KOPT-K1 (cell line): Measurements from ENCODE around the gene C5orf24.
"Not testable (repeated sequence)": the region's sequence is repeated elsewhere in the genome, so short reads cannot be mapped to it uniquely, and the experiment has no call there.

Experiments used
- H3K27ac ChIP-seq: fragments of 200-600 bp; sonication (generic); 2 replicates; pipeline ENCODE4 v1.5.1; 2016; ENCODE audit warnings: antibody characterized with exemption, mild to moderate bottlenecking, low read depth, low read length; ENCODE audit not compliant: poor library complexity, severe bottlenecking
- H3K36me3 ChIP-seq: fragments of 200-600 bp; sonication (generic); 2 replicates; pipeline ENCODE4 v1.5.1; 2017; ENCODE audit warnings: antibody characterized with exemption, mild to moderate bottlenecking, low read length, moderate library complexity; ENCODE audit not compliant: insufficient read depth
- H3K9me3 ChIP-seq: fragments of 200-600 bp; sonication (generic); 2 replicates; pipeline ENCODE4 v1.5.1; 2017; ENCODE audit warnings: antibody characterized with exemption, low read length, mild to moderate bottlenecking; ENCODE audit not compliant: insufficient read depth, poor library complexity, severe bottlenecking

The C5orf24 gene

DNA sequence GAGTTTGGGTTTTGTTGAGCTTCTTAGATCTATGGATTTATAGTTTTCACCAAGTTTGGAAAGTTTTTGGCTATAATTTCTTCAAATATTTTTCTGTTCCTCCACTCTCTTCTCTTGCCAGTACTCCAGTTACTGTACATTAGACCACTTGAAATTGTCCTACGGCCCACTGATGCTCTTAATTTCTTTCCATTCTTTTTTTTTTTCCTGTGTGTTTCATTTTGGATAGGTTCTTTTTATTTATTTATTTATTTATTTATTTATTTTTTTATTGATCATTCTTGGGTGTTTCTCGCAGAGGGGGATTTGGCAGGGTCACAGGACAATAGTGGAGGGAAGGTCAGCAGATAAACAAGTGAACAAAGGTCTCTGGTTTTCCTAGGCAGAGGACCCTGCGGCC is 35.2 kb downstream of the C5orf24 start:
- not testable (repeated sequence) for H3K36me3 ChIP-seq, H3K27ac ChIP-seq, H3K9me3 ChIP-seq

DNA sequence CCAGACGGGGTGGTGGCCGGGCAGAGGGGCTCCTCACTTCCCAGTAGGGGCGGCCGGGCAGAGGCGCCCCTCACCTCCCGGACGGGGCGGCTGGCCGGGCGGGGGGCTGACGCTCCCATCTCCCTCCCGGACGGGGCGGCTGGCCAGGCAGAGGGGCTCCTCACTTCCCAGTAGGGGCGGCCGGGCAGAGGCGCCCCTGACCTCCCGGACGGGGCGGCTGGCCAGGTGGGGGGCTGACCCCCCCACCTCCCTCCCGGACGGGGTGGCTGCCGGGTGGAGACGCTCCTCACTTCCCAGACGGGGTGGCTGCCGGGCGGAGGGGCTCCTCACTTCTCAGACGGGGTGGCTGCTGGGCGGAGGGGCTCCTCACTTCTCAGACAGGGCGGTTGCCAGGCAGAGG is 35.9 kb downstream of the C5orf24 start:
- not testable (repeated sequence) for H3K27ac ChIP-seq, H3K9me3 ChIP-seq, H3K36me3 ChIP-seq

DNA sequence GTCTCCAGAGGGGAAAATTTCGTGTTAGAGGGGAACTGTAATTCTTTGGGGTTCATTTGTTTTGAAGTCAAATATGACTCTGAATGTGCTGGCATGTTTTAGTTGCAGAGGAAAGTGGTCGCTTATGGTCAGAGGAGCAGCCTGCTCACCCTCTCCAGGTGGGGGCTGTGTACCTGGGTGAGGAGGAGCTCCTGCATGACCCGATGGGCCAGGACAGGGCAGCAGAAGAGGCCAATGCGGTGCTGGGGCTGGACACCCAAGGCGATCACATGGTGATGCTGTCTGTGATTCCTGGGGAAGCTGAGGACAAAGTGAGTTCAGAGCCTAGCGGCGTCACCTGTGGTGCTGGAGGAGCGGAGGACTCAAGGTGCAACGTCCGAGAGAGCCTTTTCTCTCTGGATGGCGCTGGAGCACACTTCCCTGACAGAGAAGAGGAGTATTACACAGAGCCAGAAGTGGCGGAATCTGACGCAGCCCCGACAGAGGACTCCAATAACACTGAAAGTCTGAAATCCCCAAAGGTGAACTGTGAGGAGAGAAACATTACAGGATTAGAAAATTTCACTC is 41.9 kb downstream of the C5orf24 start:
- Histone ChIP-seq H3K27ac (no peak overlapping the region), H3K9me3 (no peaks in the 10 kb centered on the region), H3K36me3 (peaks cover 41% of the 10 kb centered on the region)

GRCh38 chr5:134889335-134889734 is 43.6 kb downstream of the C5orf24 start:
- H3K27ac ChIP-seq = no peak overlapping the region
- peaks cover 53% of the 10 kb centered on the region for H3K36me3 ChIP-seq
- no peaks in the 10 kb centered on the region for H3K9me3 ChIP-seq

- Histone ChIP-seq H3K9me3 (no peaks in the 10 kb centered on the region), H3K36me3 (peaks cover 74% of the 10 kb centered on the region), H3K27ac (no peak overlapping the region)
Measured at GRCh38 chr5:134891473-134891872, 45.7 kb downstream of the C5orf24 start.

DNA sequence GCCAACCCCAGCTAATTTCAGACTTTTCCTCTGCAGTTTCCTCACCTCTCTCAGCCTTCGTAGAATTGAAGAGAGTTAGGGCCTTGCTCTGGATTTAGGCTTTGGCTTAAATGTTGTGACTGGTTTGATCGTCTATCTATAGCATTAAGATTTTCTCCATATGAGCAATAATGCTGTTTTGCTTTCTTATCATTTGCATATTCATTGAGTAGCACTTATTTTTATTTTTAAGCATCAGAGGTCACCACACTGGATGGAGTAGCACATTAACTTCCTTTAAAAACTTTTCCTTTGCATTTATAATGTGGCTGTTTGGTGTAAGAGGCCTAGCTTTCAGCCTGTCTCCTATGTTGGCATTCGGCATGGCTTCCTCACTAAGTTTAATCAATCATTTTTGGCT is 46.5 kb downstream of the C5orf24 start:
- no peak overlapping the region for H3K27ac ChIP-seq
- peaks cover 78% of the 10 kb centered on the region for H3K36me3 ChIP-seq
- H3K9me3 ChIP-seq = no peaks in the 10 kb centered on the region

DNA sequence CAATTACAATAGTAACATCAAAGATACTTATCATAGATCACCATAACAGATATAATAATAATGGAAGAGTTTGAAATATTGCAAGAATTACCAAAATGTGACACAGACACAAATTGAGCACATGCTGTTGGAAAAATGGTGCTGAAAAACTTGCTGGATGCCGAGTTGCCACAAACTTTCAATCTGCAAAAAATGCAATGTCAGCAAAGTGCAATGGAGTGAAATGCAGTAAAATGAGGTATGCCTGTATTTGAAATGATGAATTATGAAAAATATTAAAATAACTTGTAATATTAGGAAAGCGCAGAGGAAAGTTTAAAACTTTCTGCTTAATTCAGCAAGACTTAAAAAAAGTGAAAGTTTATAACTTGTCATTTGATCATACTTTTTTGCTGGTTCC is 47.2 kb downstream of the C5orf24 start:
- Histone ChIP-seq H3K9me3 (no peaks in the 10 kb centered on the region), H3K36me3 (peaks cover 80% of the 10 kb centered on the region), H3K27ac (no peak overlapping the region)

DNA sequence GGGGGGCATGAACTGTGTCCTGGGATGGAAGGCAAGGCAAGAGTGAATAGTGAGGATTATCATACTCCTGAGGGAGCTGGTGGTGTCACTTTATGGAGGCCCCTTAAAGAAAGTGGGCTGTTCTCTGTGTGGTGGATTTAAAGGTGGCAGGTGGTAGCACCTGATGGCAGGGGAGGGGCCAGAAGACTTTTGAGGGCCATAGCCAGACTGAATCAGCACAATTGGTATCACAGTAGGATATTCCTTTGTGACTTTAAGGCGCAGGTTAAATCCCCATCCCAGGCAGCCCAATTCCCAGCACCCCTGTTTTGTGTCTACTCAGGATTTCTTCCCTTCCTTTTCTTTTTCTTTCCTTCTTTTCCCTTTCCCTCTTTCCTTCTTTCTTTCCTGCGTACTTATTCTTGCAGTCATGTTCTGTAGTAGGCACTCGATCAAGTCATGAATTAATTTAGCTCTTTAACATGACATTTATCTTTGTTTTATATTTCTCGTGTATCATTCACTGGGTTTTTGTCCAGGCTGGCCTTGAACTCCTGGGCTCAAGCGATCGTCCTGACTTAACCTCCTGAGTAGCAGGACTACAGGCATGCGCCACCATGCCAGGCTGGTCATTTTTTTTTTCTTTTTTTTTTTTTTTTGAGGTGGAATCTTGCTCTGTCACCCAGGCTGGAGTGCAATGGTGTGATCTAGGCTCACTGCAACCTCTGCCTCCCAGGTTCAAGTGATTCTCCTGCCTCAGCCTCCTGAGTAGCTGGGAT is 48.2 kb downstream of the C5orf24 start:
- H3K27ac ChIP-seq = no peak overlapping the region
- H3K36me3 ChIP-seq = peaks cover 80% of the 10 kb centered on the region
- no peaks in the 10 kb centered on the region for H3K9me3 ChIP-seq

- no peaks in the 10 kb centered on the region for H3K9me3 ChIP-seq
- no peak overlapping the region for H3K27ac ChIP-seq
- H3K36me3 ChIP-seq = peaks cover 41% of the 10 kb centered on the region
Measured at GRCh38 chr5:134902071-134902801, 56.5 kb downstream of the C5orf24 start.

- Histone ChIP-seq H3K27ac (peak within 1 kb of the TSS; percentile 88), H3K36me3 (peaks cover 25% of the 10 kb centered on the region), H3K9me3 (no peaks in the 10 kb centered on the region)
Measured at GRCh38 chr5:134904610-134905245, 59.0 kb downstream of the C5orf24 start, which contains the start of gene PCBD2. TSS of gene PCBD2 (plus strand) at chr5:134905131. CDS start at chr5:134905140, 9 bp downstream.

DNA sequence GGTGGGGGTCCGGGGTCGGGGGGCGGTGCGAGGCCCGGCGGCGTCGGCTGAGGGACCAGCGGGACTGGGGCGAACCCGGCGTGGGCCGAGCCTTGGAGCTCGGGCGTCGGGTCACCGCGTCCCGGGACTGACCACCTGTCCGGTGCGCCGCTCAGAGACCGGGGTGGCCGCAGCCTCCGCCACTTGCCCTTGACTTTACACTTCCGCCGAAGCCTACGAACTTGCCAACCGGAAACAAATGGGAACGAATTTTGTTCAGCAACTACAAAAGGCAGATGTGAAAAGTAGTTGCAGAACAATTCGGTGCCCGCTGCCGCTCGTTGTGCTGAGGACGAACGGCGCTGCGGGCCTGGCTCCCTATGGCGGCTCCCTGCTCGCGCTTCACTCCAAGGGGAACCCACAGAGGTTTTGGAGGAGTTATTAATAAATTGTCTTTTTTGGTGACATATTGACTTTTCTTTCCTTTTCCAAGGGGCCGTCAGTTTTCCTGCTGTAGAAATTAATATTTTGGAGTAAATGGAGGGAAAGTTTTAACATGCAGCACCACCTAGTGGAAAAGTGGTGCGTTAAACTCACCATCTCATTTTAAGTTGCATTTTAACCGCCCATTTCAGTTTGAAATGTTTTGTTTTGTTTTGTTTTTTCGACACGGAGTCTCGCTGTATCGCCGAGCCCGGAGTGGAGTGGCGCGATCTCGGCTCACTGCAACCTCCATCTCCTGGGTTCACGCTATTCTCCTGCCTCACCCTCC is 59.7 kb downstream of the C5orf24 start:
- Histone ChIP-seq H3K9me3 (no peaks in the 10 kb centered on the region), H3K27ac (peak overlapping the region; percentile 88), H3K36me3 (peaks cover 25% of the 10 kb centered on the region)

GRCh38 chr5:134906811-134907210 is 61.0 kb downstream of the C5orf24 start:
- H3K9me3 ChIP-seq = no peaks in the 10 kb centered on the region
- no peak overlapping the region for H3K27ac ChIP-seq

More at GRCh38 chr5:134906811-134907210, 61.0 kb downstream of the C5orf24 start:
- peaks cover 37% of the 10 kb centered on the region for H3K36me3 ChIP-seq
